Progenitor cell of endocrine pancreas (in vitro differentiated cells): ENCODE measurements around the gene MPDU1. TPM values are rescaled to one million over a fixed set of nuclear protein-coding genes. Genes with fewer than 3 reads are reported as not detected.

Experiments
- DNase-seq: peaks from one replicate; pipeline ENCODE4 v3.0.0; 2021; ENCODE audit warnings: low spot score; ENCODE audit not compliant: unreplicated experiment
- H3K27ac Mint-ChIP-seq: 2 replicates; pipeline ENCODE4 v1.8.0; 2021; ENCODE audit warnings: mild to moderate bottlenecking, moderate library complexity, mixed read lengths
- H3K27me3 Mint-ChIP-seq: 2 replicates; pipeline ENCODE4 v1.8.0; 2021; ENCODE audit warnings: mixed read lengths
- H3K36me3 Mint-ChIP-seq: 2 replicates; pipeline ENCODE4 v1.8.0; 2022; ENCODE audit warnings: mixed read lengths; ENCODE audit not compliant: insufficient read depth
- H3K4me1 Mint-ChIP-seq: 2 replicates; pipeline ENCODE4 v1.8.0; 2021; ENCODE audit warnings: low read depth, mixed read lengths
- H3K4me3 Mint-ChIP-seq: 2 replicates; pipeline ENCODE4 v1.8.0; 2021; ENCODE audit warnings: low read depth, mild to moderate bottlenecking, moderate library complexity, mixed read lengths
- H3K9me3 Mint-ChIP-seq: 2 replicates; pipeline ENCODE4 v1.8.0; 2021; ENCODE audit warnings: low read depth, mixed read lengths
- CTCF ChIP-seq: fragments of 200-600 bp; sonication (generic); IDR thresholded peaks from one replicate; pipeline ENCODE4 v1.5.0; 2021; ENCODE audit warnings: antibody characterized with exemption, mild to moderate bottlenecking; ENCODE audit not compliant: unreplicated experiment
- total RNA-seq: library from RNA; stranded (reverse); gene quantifications from 2 replicates; pipeline ENCODE4 v1.2.1, GENCODE V29; 2021

The MPDU1 gene
- total RNA-seq, 1 donor from 2014 or later, result 71.9 TPM

- peaks cover 25% of the 10 kb centered on the region for H3K4me1 Mint-ChIP-seq
- peak; percentile 87 for DNase-seq
- H3K27ac Mint-ChIP-seq, result peak within 1 kb of the TSS; percentile 96
- H3K27me3 Mint-ChIP-seq, result no peaks in the 10 kb centered on the region
- no peak for TF ChIP-seq CTCF
- H3K9me3 Mint-ChIP-seq, result no peaks in the 10 kb centered on the region
- no peaks in the 10 kb centered on the region for H3K36me3 Mint-ChIP-seq
- peak within 1 kb of the TSS; percentile 89 for H3K4me3 Mint-ChIP-seq
Observed at GRCh38 chr17:7561589-7562207, 22.0 kb upstream of the MPDU1 start, which contains the start of gene SENP3. Gene SENP3 (plus strand): TSS chr17:7561919. CDS start chr17:7563077, 1,158 bp downstream.

GRCh38 chr17:7562208-7562605, 21.4 kb upstream of the MPDU1 start:
- H3K9me3 Mint-ChIP-seq, result no peaks in the 10 kb centered on the region
- peak overlapping the region; percentile 95 for H3K27ac Mint-ChIP-seq
- no peak for TF ChIP-seq CTCF
- peaks cover 25% of the 10 kb centered on the region for H3K4me1 Mint-ChIP-seq
- no peaks in the 10 kb centered on the region for H3K27me3 Mint-ChIP-seq
- H3K4me3 Mint-ChIP-seq, result peak overlapping the region; percentile 89
- peaks cover 3% of the 10 kb centered on the region for H3K36me3 Mint-ChIP-seq
- DNase-seq, result no peak

GRCh38 chr17:7563115-7563869, 20.4 kb upstream of the MPDU1 start:
- Mint-ChIP-seq H3K4me1 (peaks cover 20% of the 10 kb centered on the region), H3K4me3 (peak overlapping the region; percentile 89), H3K27ac (peak overlapping the region; percentile 95), H3K27me3 (no peaks in the 10 kb centered on the region), H3K9me3 (no peaks in the 10 kb centered on the region), H3K36me3 (peaks cover 7% of the 10 kb centered on the region)
- TF ChIP-seq CTCF, result no peak
- DNase-seq, result no peak

- Mint-ChIP-seq H3K4me3 (no peak overlapping the region), H3K36me3 (peaks cover 23% of the 10 kb centered on the region), H3K27me3 (no peaks in the 10 kb centered on the region), H3K4me1 (peaks cover 12% of the 10 kb centered on the region), H3K9me3 (no peaks in the 10 kb centered on the region), H3K27ac (no peak overlapping the region)
- TF ChIP-seq CTCF, result no peak
- no peak for DNase-seq
Observed at GRCh38 chr17:7569571-7569970, 14.1 kb upstream of the MPDU1 start.

- Mint-ChIP-seq H3K9me3 (no peaks in the 10 kb centered on the region), H3K36me3 (peaks cover 30% of the 10 kb centered on the region), H3K4me3 (no peak overlapping the region)
Observed at GRCh38 chr17:7570351-7570750, 13.3 kb upstream of the MPDU1 start.

More at GRCh38 chr17:7570351-7570750, 13.3 kb upstream of the MPDU1 start:
- DNase-seq, result no peak
- H3K27ac Mint-ChIP-seq, result peak overlapping the region; percentile 62
- no peak for TF ChIP-seq CTCF
- no peaks in the 10 kb centered on the region for H3K27me3 Mint-ChIP-seq
- H3K4me1 Mint-ChIP-seq, result peaks cover 17% of the 10 kb centered on the region
